Liver (tissue), 9 donors: ENCODE data around the gene RBMS3. TPM values are rescaled to one million over a fixed set of nuclear protein-coding genes. Genes with fewer than 3 reads are reported as not detected.

ENCODE experiments used
- DNase-seq: peaks from one replicate; pipeline ENCODE4 v3.0.0-alpha.2; 2017; ENCODE audit warnings: low spot score
- H3K27ac ChIP-seq, 2 donors: one replicate each; pipeline ENCODE4 v1.7.0; 2013; ENCODE audit warnings: inconsistent platforms in 2 of 2, low read length in 2 of 2, control low read depth in 1 of 2, low read depth in 1 of 2, mild to moderate bottlenecking in 1 of 2
- H3K27me3 ChIP-seq, 4 donors: one replicate each; pipeline versions ENCODE4 v1.6.1 to v1.7.0; 2013; ENCODE audit warnings: low read length in 3 of 4, inconsistent platforms in 1 of 4, mild to moderate bottlenecking in 1 of 4, moderate library complexity in 1 of 4; ENCODE audit not compliant: control insufficient read depth in 4 of 4, insufficient read depth in 4 of 4
- H3K36me3 ChIP-seq, 4 donors: one replicate each; pipeline versions ENCODE4 v1.6.1 to v1.7.0; 2013; ENCODE audit warnings: low read length in 3 of 4, mild to moderate bottlenecking in 3 of 4, low read depth in 1 of 4, moderate library complexity in 1 of 4; ENCODE audit not compliant: control insufficient read depth in 4 of 4, insufficient read depth in 3 of 4
- H3K4me1 ChIP-seq, 4 donors: one replicate each; pipeline versions ENCODE4 v1.6.1 to v1.7.0; 2013; ENCODE audit warnings: low read length in 3 of 4, mild to moderate bottlenecking in 3 of 4, moderate library complexity in 1 of 4; ENCODE audit not compliant: control insufficient read depth in 4 of 4, insufficient read depth in 4 of 4
- H3K4me3 ChIP-seq, 3 donors: one replicate each; pipeline versions ENCODE4 v1.6.1 to v1.7.0; 2013; ENCODE audit warnings: low read length in 3 of 3, control low read depth in 1 of 3, low read depth in 1 of 3, mild to moderate bottlenecking in 1 of 3
- H3K9ac ChIP-seq, 2 donors: one replicate each; pipeline ENCODE4 v1.7.0; 2013; ENCODE audit warnings: low read length in 2 of 2, mild to moderate bottlenecking in 2 of 2, moderate library complexity in 2 of 2, control low read depth in 1 of 2, low read depth in 1 of 2
- H3K9me3 ChIP-seq, 4 donors: one replicate each; pipeline versions ENCODE4 v1.6.1 to v1.7.0; 2013; ENCODE audit warnings: low read length in 3 of 4; ENCODE audit not compliant: control insufficient read depth in 4 of 4
- EGR1 ChIP-seq, 2 donors: IDR thresholded peaks; 2 replicates each; pipeline ENCODE4 v1.6.1; 2016 to 2018; ENCODE audit warnings: antibody characterized with exemption in 2 of 2, low read depth in 2 of 2
- FOXA2 ChIP-seq: IDR thresholded peaks from 2 replicates; pipeline ENCODE4 v1.6.1; 2016; ENCODE audit warnings: antibody characterized with exemption
- GABPA ChIP-seq, 2 donors: IDR thresholded peaks in 1 of 2; conservative IDR thresholded peaks in 1 of 2; 2 replicates each; pipeline ENCODE4 v1.6.1; 2016; ENCODE audit warnings: antibody characterized with exemption in 2 of 2, mild to moderate bottlenecking in 1 of 2, moderate library complexity in 1 of 2
- HNF4A ChIP-seq, 2 donors: conservative IDR thresholded peaks; 2 replicates each; pipeline ENCODE4 v1.6.1; 2016; ENCODE audit warnings: antibody characterized with exemption in 2 of 2, mild to moderate bottlenecking in 2 of 2
- HNF4G ChIP-seq: IDR thresholded peaks from 2 replicates; pipeline ENCODE4 v1.6.1; 2016; ENCODE audit warnings: antibody characterized with exemption
- NR2F2 ChIP-seq: IDR thresholded peaks from 2 replicates; pipeline ENCODE4 v1.6.1; 2016; ENCODE audit warnings: antibody characterized with exemption
- RAD21 ChIP-seq, 2 donors: IDR thresholded peaks; 2 replicates each; pipeline ENCODE4 v1.6.1; 2016; ENCODE audit warnings: antibody characterized with exemption in 2 of 2, mild to moderate bottlenecking in 2 of 2
- RXRA ChIP-seq, 2 donors: IDR thresholded peaks; 2 replicates each; pipeline ENCODE4 v1.6.1; 2017 to 2018; ENCODE audit warnings: antibody characterized with exemption in 2 of 2, mild to moderate bottlenecking in 1 of 2
- SP1 ChIP-seq: IDR thresholded peaks from 2 replicates; pipeline ENCODE4 v1.6.1; 2018; ENCODE audit warnings: antibody characterized with exemption, mild to moderate bottlenecking
- YY1 ChIP-seq: IDR thresholded peaks from 2 replicates; pipeline ENCODE4 v1.6.1; 2016; ENCODE audit warnings: antibody characterized with exemption, mild to moderate bottlenecking
- WGBS: extraction: QIAGEN DNeasy Blood & Tissue Kit; methylation state at CpG from one replicate; pipeline ENCODE4 v1.1.7; 2013; 5-methylcytosine and 5-hydroxymethylcytosine counted together
- polyA plus RNA-seq, 2 donors: library from polyadenylated mRNA; stranded (reverse) in 1 of 2; unstranded in 1 of 2; fragments of 200-250 nt in 1 of 2; fragments of >200 nt in 1 of 2; fragmentation: Nextera tagmentation in 1 of 2; extraction: Ambion mirVana in 1 of 2; gene quantifications; one replicate each; pipeline versions ENCODE4 v1.2.1 to v1.2.3, GENCODE V29; 2013 to 2015
- total RNA-seq, 2 donors: library from RNA; depleted of rRNA; stranded (reverse); fragments of >200 nt; gene quantifications; one replicate each; pipeline ENCODE4 v1.2.3, GENCODE V29; 2014
- TF ChIP-seq, protein P1 (sequence below): fragments of 150-350 bp; IDR thresholded peaks from 2 replicates; pipeline ENCODE4 v1.5.1; 2017; ENCODE audit warnings: improper control_type of control experiment, low read depth, low read length; ENCODE audit not compliant: missing input control
- TF ChIP-seq, protein P2 (sequence below): IDR thresholded peaks from 2 replicates; pipeline ENCODE4 v1.6.1; 2016; ENCODE audit warnings: antibody characterized with exemption
- TF ChIP-seq, protein P3 (sequence below): IDR thresholded peaks from 2 replicates; pipeline ENCODE4 v1.6.1; 2016; ENCODE audit warnings: antibody characterized with exemption, mild to moderate bottlenecking
- TF ChIP-seq, protein P4 (sequence below): IDR thresholded peaks from 2 replicates; pipeline ENCODE4 v1.6.1; 2016; ENCODE audit warnings: antibody characterized with exemption
- TF ChIP-seq, protein P5 (sequence below): IDR thresholded peaks from 2 replicates; pipeline ENCODE4 v1.6.1; 2016; ENCODE audit warnings: antibody characterized with exemption
- donor health status: healthy.
- donor health status: healthy.
- donor health status: healthy.
- donor health status: healthy.
- donor health status: healthy.

The RBMS3 gene
- total and polyA plus RNA-seq, 4 donors = 1.2 to 14.9 (median 9.3) TPM

DNA sequence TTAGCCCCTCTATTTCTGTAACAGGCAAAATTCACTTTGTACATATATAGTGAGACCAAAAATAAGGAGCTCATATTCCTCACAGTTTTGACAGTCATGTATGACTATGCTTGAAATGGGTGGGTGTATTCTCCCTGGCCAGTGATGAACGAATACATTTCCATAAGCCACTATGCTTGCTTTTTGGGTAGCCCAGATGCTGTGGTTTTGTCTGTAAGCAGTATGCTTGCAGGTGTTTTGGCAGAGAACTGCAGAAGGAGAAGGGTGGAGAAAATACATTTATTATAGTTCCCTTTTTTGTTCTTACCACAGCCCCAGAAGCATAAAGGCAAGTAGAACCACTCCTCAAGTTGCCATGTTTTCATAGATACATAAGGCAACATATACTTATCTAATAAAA is 131.2 kb downstream of the RBMS3 start:
- no peak overlapping the region for H3K27ac ChIP-seq
- no peak overlapping the region for H3K9ac ChIP-seq
- no peak overlapping the region for H3K4me3 ChIP-seq
- H3K27me3 ChIP-seq = no peaks in the 10 kb centered on the region
- 70% methylated on average over 1 of the region's 1 CpG for WGBS
- H3K9me3 ChIP-seq = no peaks in the 10 kb centered on the region
- no peaks in the 10 kb centered on the region for H3K4me1 ChIP-seq
- no peaks in the 10 kb centered on the region for H3K36me3 ChIP-seq
- no peak for DNase-seq
- no peak for TF ChIP-seq GABPA (IDR thresholded peaks at IDR 0.05 in 1 of 2, conservative IDR thresholded peaks at IDR 0.05 in 1 of 2)
- TF ChIP-seq, protein P1, sequence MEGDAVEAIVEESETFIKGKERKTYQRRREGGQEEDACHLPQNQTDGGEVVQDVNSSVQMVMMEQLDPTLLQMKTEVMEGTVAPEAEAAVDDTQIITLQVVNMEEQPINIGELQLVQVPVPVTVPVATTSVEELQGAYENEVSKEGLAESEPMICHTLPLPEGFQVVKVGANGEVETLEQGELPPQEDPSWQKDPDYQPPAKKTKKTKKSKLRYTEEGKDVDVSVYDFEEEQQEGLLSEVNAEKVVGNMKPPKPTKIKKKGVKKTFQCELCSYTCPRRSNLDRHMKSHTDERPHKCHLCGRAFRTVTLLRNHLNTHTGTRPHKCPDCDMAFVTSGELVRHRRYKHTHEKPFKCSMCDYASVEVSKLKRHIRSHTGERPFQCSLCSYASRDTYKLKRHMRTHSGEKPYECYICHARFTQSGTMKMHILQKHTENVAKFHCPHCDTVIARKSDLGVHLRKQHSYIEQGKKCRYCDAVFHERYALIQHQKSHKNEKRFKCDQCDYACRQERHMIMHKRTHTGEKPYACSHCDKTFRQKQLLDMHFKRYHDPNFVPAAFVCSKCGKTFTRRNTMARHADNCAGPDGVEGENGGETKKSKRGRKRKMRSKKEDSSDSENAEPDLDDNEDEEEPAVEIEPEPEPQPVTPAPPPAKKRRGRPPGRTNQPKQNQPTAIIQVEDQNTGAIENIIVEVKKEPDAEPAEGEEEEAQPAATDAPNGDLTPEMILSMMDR = no peak
- TF ChIP-seq, protein P2, sequence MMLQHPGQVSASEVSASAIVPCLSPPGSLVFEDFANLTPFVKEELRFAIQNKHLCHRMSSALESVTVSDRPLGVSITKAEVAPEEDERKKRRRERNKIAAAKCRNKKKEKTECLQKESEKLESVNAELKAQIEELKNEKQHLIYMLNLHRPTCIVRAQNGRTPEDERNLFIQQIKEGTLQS = no peak
- TF ChIP-seq, protein P3, sequence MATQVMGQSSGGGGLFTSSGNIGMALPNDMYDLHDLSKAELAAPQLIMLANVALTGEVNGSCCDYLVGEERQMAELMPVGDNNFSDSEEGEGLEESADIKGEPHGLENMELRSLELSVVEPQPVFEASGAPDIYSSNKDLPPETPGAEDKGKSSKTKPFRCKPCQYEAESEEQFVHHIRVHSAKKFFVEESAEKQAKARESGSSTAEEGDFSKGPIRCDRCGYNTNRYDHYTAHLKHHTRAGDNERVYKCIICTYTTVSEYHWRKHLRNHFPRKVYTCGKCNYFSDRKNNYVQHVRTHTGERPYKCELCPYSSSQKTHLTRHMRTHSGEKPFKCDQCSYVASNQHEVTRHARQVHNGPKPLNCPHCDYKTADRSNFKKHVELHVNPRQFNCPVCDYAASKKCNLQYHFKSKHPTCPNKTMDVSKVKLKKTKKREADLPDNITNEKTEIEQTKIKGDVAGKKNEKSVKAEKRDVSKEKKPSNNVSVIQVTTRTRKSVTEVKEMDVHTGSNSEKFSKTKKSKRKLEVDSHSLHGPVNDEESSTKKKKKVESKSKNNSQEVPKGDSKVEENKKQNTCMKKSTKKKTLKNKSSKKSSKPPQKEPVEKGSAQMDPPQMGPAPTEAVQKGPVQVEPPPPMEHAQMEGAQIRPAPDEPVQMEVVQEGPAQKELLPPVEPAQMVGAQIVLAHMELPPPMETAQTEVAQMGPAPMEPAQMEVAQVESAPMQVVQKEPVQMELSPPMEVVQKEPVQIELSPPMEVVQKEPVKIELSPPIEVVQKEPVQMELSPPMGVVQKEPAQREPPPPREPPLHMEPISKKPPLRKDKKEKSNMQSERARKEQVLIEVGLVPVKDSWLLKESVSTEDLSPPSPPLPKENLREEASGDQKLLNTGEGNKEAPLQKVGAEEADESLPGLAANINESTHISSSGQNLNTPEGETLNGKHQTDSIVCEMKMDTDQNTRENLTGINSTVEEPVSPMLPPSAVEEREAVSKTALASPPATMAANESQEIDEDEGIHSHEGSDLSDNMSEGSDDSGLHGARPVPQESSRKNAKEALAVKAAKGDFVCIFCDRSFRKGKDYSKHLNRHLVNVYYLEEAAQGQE = no peak
- TF ChIP-seq RAD21 (IDR thresholded peaks at IDR 0.05) = no peak
- TF ChIP-seq NR2F2 = no peak
- TF ChIP-seq EGR1 (IDR thresholded peaks at IDR 0.05; ENCODE audit: low read depth in 2 of 2) = no peak
- no peak for TF ChIP-seq HNF4G
- no peak for TF ChIP-seq RXRA (IDR thresholded peaks at IDR 0.05)
- no peak for TF ChIP-seq YY1

DNA sequence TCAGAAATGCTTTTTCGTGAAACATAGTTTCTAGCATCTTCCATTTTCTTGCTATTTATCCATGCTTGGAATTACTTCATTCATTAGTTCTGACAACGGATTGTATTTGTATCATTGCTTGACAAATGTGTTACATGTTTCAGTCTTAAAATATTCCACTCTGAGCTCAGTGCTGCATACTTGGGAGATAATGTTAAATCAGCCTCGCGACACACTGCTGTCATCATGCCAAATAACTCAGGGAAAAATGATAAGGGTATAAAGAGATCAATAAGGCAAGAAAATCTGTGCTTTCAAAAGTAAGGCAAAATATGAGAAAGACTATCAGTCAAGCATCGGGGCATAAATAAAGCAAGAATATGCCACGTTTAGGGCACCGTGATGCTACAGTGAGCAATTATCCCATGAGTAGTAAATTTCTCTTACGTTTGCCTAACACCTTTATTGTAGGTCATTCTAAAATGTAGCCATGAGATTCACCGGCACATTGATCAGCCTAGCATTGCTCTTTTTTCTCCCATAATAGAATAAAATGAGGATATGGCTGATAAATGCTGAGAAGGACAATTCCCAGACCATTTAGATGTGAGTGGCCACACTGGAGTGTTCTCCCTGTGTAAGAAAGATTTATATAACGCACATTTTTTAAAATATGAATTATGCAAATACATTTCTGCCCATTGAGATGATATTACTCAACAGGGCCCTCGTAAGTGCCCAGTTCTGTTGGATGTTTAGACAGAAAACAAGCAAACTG is 133.8 kb downstream of the RBMS3 start:
- Histone ChIP-seq H3K9ac (no peak overlapping the region), H3K36me3 (no peaks in the 10 kb centered on the region)
- WGBS = 79% methylated on average over 11 of the region's 11 CpGs
- TF ChIP-seq, protein P4, sequence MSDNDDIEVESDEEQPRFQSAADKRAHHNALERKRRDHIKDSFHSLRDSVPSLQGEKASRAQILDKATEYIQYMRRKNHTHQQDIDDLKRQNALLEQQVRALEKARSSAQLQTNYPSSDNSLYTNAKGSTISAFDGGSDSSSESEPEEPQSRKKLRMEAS = no peak
- TF ChIP-seq, protein P3 = no peak
- TF ChIP-seq, protein P5, sequence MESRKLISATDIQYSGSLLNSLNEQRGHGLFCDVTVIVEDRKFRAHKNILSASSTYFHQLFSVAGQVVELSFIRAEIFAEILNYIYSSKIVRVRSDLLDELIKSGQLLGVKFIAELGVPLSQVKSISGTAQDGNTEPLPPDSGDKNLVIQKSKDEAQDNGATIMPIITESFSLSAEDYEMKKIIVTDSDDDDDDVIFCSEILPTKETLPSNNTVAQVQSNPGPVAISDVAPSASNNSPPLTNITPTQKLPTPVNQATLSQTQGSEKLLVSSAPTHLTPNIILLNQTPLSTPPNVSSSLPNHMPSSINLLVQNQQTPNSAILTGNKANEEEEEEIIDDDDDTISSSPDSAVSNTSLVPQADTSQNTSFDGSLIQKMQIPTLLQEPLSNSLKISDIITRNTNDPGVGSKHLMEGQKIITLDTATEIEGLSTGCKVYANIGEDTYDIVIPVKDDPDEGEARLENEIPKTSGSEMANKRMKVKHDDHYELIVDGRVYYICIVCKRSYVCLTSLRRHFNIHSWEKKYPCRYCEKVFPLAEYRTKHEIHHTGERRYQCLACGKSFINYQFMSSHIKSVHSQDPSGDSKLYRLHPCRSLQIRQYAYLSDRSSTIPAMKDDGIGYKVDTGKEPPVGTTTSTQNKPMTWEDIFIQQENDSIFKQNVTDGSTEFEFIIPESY = no peak
- no peak for TF ChIP-seq GABPA (IDR thresholded peaks at IDR 0.05 in 1 of 2, conservative IDR thresholded peaks at IDR 0.05 in 1 of 2)
- no peak for TF ChIP-seq RAD21 (IDR thresholded peaks at IDR 0.05)
- no peak for TF ChIP-seq EGR1 (IDR thresholded peaks at IDR 0.05; ENCODE audit: low read depth in 2 of 2)
- no peak for TF ChIP-seq YY1
- no peak for TF ChIP-seq NR2F2
- TF ChIP-seq, protein P1 = no peak
- TF ChIP-seq, protein P2 = no peak
- TF ChIP-seq HNF4G = no peak
- TF ChIP-seq SP1 = no peak
- TF ChIP-seq HNF4A (conservative IDR thresholded peaks at IDR 0.05) = no peak
- TF ChIP-seq RXRA (IDR thresholded peaks at IDR 0.05) = no peak
- TF ChIP-seq FOXA2 = no peak

More for the DNA sequence above, 133.8 kb downstream of the RBMS3 start:
- DNase-seq = no peak
- Histone ChIP-seq H3K27ac (no peak overlapping the region), H3K4me3 (no peak overlapping the region), H3K27me3 (no peaks in the 10 kb centered on the region), H3K4me1 (no peaks in the 10 kb centered on the region), H3K9me3 (no peaks in the 10 kb centered on the region)
